ENCODE measurements around the gene RGS6. TPM values are rescaled to one million over a fixed set of nuclear protein-coding genes. Genes with fewer than 3 reads are reported as not detected.

The RGS6 gene
- total and polyA plus RNA-seq, 2 experiments from 2014 or later = 0.86 to 0.95 TPM

DNA sequence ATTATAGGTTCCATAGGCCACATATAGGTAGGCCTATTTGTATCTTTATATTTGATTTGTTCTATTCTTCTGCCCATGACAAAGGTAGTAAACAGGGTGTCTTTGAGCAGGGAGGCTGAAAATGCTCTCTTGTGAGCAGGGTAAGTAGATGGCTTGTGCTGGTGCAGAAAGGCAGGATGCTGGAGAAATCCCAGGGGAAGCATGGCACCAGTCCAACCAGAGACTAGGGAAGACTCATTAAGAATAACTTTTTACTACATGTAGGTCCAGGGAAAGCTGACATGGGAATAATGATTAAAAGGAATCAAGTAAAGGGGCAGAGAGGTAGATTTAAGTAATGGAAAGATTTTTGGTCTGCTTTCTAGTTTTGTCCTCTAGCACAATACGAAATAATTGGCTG is 245.0 kb downstream of the RGS6 start:
- H3K4me3 ChIP-seq = no peak overlapping the region
- TF ChIP-seq, protein P1, sequence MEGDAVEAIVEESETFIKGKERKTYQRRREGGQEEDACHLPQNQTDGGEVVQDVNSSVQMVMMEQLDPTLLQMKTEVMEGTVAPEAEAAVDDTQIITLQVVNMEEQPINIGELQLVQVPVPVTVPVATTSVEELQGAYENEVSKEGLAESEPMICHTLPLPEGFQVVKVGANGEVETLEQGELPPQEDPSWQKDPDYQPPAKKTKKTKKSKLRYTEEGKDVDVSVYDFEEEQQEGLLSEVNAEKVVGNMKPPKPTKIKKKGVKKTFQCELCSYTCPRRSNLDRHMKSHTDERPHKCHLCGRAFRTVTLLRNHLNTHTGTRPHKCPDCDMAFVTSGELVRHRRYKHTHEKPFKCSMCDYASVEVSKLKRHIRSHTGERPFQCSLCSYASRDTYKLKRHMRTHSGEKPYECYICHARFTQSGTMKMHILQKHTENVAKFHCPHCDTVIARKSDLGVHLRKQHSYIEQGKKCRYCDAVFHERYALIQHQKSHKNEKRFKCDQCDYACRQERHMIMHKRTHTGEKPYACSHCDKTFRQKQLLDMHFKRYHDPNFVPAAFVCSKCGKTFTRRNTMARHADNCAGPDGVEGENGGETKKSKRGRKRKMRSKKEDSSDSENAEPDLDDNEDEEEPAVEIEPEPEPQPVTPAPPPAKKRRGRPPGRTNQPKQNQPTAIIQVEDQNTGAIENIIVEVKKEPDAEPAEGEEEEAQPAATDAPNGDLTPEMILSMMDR (IDR thresholded peaks at IDR 0.05; ENCODE audit: low read depth, low read length) = no peak
- H3K4me1 ChIP-seq (ENCODE audit: low read depth) = no peaks in the 10 kb centered on the region
- no peaks in the 10 kb centered on the region for H3K9me3 ChIP-seq (ENCODE audit: low read depth)
- no peaks in the 10 kb centered on the region for H3K27me3 ChIP-seq
- H3K27ac ChIP-seq = no peak overlapping the region
- H3K36me3 ChIP-seq = no peaks in the 10 kb centered on the region
- no peak for DNase-seq (ENCODE audit: low read depth in 1 of 2, low spot score in 1 of 2)

DNA sequence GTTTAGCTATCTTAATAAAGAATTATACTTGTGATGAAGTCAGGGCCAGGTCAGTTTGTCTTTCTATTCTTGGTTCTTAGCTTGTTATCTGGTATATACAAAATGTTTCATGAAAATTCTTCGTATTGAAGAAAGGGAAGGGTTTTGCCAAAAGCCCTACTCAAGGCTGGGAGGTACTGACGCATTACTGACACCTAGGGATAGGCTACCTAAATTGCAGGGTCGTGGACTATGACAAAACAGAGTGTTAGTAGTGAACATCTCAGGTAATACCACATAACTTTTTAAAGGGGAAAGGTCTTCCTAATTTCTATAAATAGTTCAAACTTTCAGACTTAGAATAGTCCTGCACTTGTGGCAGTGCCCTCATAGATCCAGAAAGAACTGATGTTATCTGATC is 246.3 kb downstream of the RGS6 start:
- no peaks in the 10 kb centered on the region for H3K27me3 ChIP-seq
- TF ChIP-seq, protein P1 (IDR thresholded peaks at IDR 0.05; ENCODE audit: low read depth, low read length) = no peak
- no peaks in the 10 kb centered on the region for H3K36me3 ChIP-seq
- DNase-seq (ENCODE audit: low read depth in 1 of 2, low spot score in 1 of 2) = no peak
- no peaks in the 10 kb centered on the region for H3K4me1 ChIP-seq (ENCODE audit: low read depth)
- no peaks in the 10 kb centered on the region for H3K9me3 ChIP-seq (ENCODE audit: low read depth)
- H3K4me3 ChIP-seq = no peak overlapping the region
- no peak overlapping the region for H3K27ac ChIP-seq

DNA sequence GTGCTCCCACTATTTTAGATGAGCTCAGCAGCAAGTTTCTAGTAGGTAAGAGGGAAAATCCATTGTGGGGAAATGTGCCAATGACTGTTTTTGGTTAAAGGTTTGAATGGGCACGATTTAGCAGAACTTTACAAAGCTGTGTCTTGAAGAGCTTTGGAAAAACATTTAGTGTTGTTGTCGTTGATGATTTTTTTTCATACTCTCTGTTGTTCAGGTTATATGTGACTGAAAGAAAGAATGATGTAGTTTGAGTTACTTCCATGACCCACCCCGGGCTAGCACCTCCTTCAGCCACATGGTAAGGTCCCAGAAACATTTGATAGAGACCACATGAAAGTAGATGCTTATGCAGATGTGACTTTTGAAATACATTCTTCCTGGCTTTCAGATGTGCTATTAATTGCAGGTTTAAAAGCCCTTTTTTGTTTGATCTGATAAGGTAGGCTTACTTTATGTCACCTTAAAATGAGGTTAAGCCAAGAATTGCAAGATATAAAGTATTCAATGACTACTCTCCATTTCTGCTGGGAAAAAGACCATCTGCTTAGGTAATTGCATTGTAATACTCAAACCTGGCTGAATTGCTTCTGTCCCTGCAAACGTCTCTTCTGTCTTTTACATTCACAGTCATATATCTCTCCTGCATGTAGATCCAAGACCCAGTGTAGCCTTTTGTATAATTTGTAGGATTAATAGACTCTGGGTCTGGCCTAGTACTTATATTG is 250.6 kb downstream of the RGS6 start:
- Histone ChIP-seq H3K4me1 (ENCODE audit: low read depth) (no peaks in the 10 kb centered on the region), H3K27ac (no peak overlapping the region), H3K36me3 (no peaks in the 10 kb centered on the region), H3K27me3 (no peaks in the 10 kb centered on the region), H3K9me3 (ENCODE audit: low read depth) (no peaks in the 10 kb centered on the region), H3K4me3 (no peak overlapping the region)
- DNase-seq (ENCODE audit: low read depth in 1 of 2, low spot score in 1 of 2) = no peak
- TF ChIP-seq, protein P1 (IDR thresholded peaks at IDR 0.05; ENCODE audit: low read depth, low read length) = no peak

DNA sequence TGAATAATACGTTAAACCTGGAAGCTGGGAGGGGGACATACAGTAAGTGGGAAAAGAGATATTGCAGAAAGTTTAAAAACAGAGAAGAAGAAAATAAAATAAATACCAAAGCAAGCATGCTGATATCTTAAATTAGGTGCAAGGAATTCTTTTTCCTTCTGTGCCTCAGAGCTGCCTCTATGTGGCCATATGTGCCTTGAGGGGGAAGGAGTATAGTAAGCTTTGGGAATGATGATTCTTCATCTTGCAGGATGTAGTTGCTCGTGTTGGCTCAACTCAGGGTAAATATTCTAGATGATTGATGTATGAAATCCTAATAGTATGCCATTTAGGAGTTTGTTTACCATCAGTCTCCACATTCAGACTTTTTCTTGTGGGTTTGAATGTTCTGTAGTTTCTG is 251.4 kb downstream of the RGS6 start:
- Histone ChIP-seq H3K4me3 (no peak overlapping the region), H3K27me3 (no peaks in the 10 kb centered on the region), H3K4me1 (ENCODE audit: low read depth) (no peaks in the 10 kb centered on the region), H3K27ac (no peak overlapping the region), H3K36me3 (no peaks in the 10 kb centered on the region), H3K9me3 (ENCODE audit: low read depth) (no peaks in the 10 kb centered on the region)
- TF ChIP-seq, protein P1 (IDR thresholded peaks at IDR 0.05; ENCODE audit: low read depth, low read length) = no peak
- DNase-seq (ENCODE audit: low read depth in 1 of 2, low spot score in 1 of 2) = no peak

DNA sequence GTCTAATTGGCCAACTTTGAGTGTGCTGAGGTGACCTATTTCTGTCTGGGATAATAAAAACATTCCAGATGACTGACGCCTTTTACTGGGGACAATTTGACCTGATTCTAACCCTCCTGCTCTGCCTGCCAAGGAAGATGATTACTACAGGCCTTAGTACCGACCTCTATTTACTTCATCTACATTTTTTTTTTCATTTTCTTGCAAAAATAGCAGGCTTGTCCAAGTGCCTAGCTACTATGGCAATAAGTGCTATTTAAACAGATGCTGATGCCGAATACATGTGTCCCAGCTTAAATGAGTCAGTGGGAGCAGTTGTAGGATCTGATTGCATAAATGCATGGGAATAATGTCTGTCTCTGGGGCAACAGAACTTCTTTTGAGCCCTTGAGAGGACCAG is 254.3 kb downstream of the RGS6 start:
- Histone ChIP-seq H3K9me3 (ENCODE audit: low read depth) (no peaks in the 10 kb centered on the region), H3K4me3 (no peak overlapping the region), H3K36me3 (no peaks in the 10 kb centered on the region), H3K27me3 (no peaks in the 10 kb centered on the region), H3K27ac (no peak overlapping the region), H3K4me1 (ENCODE audit: low read depth) (no peaks in the 10 kb centered on the region)
- TF ChIP-seq, protein P1 (IDR thresholded peaks at IDR 0.05; ENCODE audit: low read depth, low read length) = no peak
- no peak for DNase-seq (ENCODE audit: low read depth in 1 of 2, low spot score in 1 of 2)

Measured in cardiac muscle cell (in vitro differentiated cells and primary cell).